HCT116 (cell line): Measurements from ENCODE around the gene FHIT. TPM values are rescaled to one million over a fixed set of nuclear protein-coding genes. Genes with fewer than 3 reads are reported as not detected.

Source experiments
- ATAC-seq: fragments of 200-7000 bp; cut with Tn5 transposase; 2 replicates; pipeline ENCODE4 v1.9.1; 2020; ENCODE audit warnings: mild to moderate bottlenecking, moderate library complexity
- BruUV-seq: library from RNA; stranded (reverse); fragments of 400-500 nt; replicated peaks from 2 replicates; lab custom pipeline; 2021; lab: Mats Ljungman, UMichigan
- CTCF ChIA-PET: fragments of 300-600 bp; sonication (Branson Sonifier 250); formaldehyde crosslinking; loops from one replicate; lab custom pipeline; 2021; ENCODE audit warnings: antibody characterized with exemption; lab: Charles Lee
- POLR2A ChIA-PET: fragments of 300-600, 350-600 bp; sonication (Branson Sonifier 250); formaldehyde crosslinking; loops from one replicate; lab custom pipeline; 2021; ENCODE audit warnings: antibody characterized with exemption; lab: Charles Lee
- RAD21 ChIA-PET, 2 experiments: fragments of 300-600 bp; sonication (Branson Sonifier 250); formaldehyde crosslinking; loops; one replicate each; lab custom pipeline; 2023; ENCODE audit warnings: low total read pairs in 2 of 2; ENCODE audit not compliant: uncharacterized antibody in 2 of 2, unreplicated experiment in 2 of 2, low non-redundant PET in 1 of 2; lab: Charles Lee
- DNase-seq: peaks from one replicate; pipeline ENCODE4 v3.0.0-alpha.2; 2010; ENCODE audit warnings: low read depth, low spot score
- H2AFZ ChIP-seq: fragments of 200-600 bp; shearing (Covaris generic), sonication (generic); 2 replicates; pipeline ENCODE4 v1.6.1; 2017; ENCODE audit warnings: low read depth, mixed run types, mixed read lengths, antibody characterized with exemption, low read length; ENCODE audit not compliant: poor library complexity, severe bottlenecking
- H3K27ac ChIP-seq: 2 replicates; pipeline ENCODE4 v1.5.1; 2012; ENCODE audit warnings: low read depth, low read length
- H3K27me3 ChIP-seq: fragments of 200-600 bp; sonication (generic); 2 replicates; pipeline ENCODE4 v1.6.1; 2016; ENCODE audit warnings: mixed run types, low read length, mixed read lengths; ENCODE audit not compliant: insufficient read depth
- H3K36me3 ChIP-seq, 2 experiments: fragments of 200-500 bp in 1 of 2; fragments of 200-600 bp in 1 of 2; sonication (Bioruptor generic) in 1 of 2; sonication (generic) in 1 of 2; 2 replicates each; pipeline versions ENCODE4 v1.5.1 to v1.6.1; 2014 to 2016; ENCODE audit warnings: low read length in 2 of 2, inconsistent platforms in 1 of 2, mixed read lengths in 1 of 2, mixed run types in 1 of 2; ENCODE audit not compliant: insufficient read depth in 2 of 2, control insufficient read depth in 1 of 2
- H3K4me1 ChIP-seq, 2 experiments: fragments of 200-600 bp in 1 of 2; sonication (generic) in 1 of 2; 2 replicates each; pipeline versions ENCODE4 v1.5.1 to v1.6.1; 2012 to 2017; ENCODE audit warnings: low read length in 2 of 2, inconsistent platforms in 1 of 2, mild to moderate bottlenecking in 1 of 2, mixed read lengths in 1 of 2, mixed run types in 1 of 2, moderate library complexity in 1 of 2; ENCODE audit not compliant: insufficient read depth in 2 of 2, control insufficient read depth in 1 of 2
- H3K4me2 ChIP-seq: fragments of 200-600 bp; sonication (generic); 2 replicates; pipeline ENCODE4 v1.6.1; 2017; ENCODE audit warnings: mixed run types, low read length, mixed read lengths
- H3K4me3 ChIP-seq, 2 experiments: fragments of 200-600 bp in 1 of 2; sonication (generic) in 1 of 2; replicated peaks in 1 of 2; 2 replicates each; pipeline ENCODE4 v1.5.1; 2011 to 2016; ENCODE audit warnings: low read length in 2 of 2, control low read depth in 1 of 2, low read depth in 1 of 2, mild to moderate bottlenecking in 1 of 2, mixed read lengths in 1 of 2, mixed run types in 1 of 2
- H3K79me2 ChIP-seq: fragments of 200-600 bp; sonication (generic); 2 replicates; pipeline ENCODE4 v1.6.1; 2017; ENCODE audit warnings: mild to moderate bottlenecking, mixed run types, low read length, moderate library complexity, mixed read lengths; ENCODE audit not compliant: insufficient read depth
- H3K9ac ChIP-seq: fragments of 200-600 bp; sonication (generic); 2 replicates; pipeline ENCODE4 v1.6.1; 2016; ENCODE audit warnings: low read length, mixed read lengths
- H3K9me2 ChIP-seq: fragments of 200-600 bp; sonication (generic), shearing (Covaris generic); 2 replicates; pipeline ENCODE4 v1.6.1; 2017; ENCODE audit warnings: mixed run types, mild to moderate bottlenecking, moderate library complexity; ENCODE audit not compliant: insufficient read depth
- H3K9me3 ChIP-seq, 2 experiments: fragments of 200-500 bp in 1 of 2; fragments of 200-600 bp in 1 of 2; sonication (Bioruptor generic) in 1 of 2; sonication (generic) in 1 of 2; 2 replicates each; pipeline ENCODE4 v1.6.1; 2014 to 2017; ENCODE audit warnings: low read length in 2 of 2, mixed read lengths in 2 of 2, inconsistent platforms in 1 of 2, low read depth in 1 of 2, mild to moderate bottlenecking in 1 of 2, mixed run types in 1 of 2, moderate library complexity in 1 of 2; ENCODE audit not compliant: control insufficient read depth in 1 of 2, insufficient read depth in 1 of 2
- H4K20me1 ChIP-seq: fragments of 200-600 bp; sonication (generic), shearing (Covaris generic); 2 replicates; pipeline ENCODE4 v1.6.1; 2017; ENCODE audit warnings: mixed run types, mild to moderate bottlenecking, moderate library complexity; ENCODE audit not compliant: insufficient read depth
- ATF3 ChIP-seq: IDR thresholded peaks from 2 replicates; pipeline ENCODE4 v1.6.1; 2012
- CBX3 ChIP-seq: IDR thresholded peaks from 2 replicates; pipeline ENCODE4 v1.6.1; 2012; ENCODE audit warnings: low read depth
- CEBPB ChIP-seq: IDR thresholded peaks from 2 replicates; pipeline ENCODE4 v1.6.1; 2012; ENCODE audit warnings: low read depth
- ELF1 ChIP-seq: IDR thresholded peaks from 2 replicates; pipeline ENCODE4 v1.6.1; 2012; ENCODE audit warnings: low read depth, borderline replicate concordance
- EZH2 ChIP-seq: fragments of 200-600 bp; sonication (generic); IDR thresholded peaks from 2 replicates; pipeline ENCODE4 v1.6.1; 2017; ENCODE audit warnings: antibody characterized with exemption, mixed run types
- EZH2phosphoT487 ChIP-seq: fragments of 200-600 bp; IDR thresholded peaks from 2 replicates; pipeline ENCODE4 v1.6.1; 2018; ENCODE audit warnings: antibody characterized with exemption, borderline replicate concordance
- FOSL1 ChIP-seq: IDR thresholded peaks from 2 replicates; pipeline ENCODE4 v1.6.1; 2012; ENCODE audit warnings: low read depth
- JUND ChIP-seq: IDR thresholded peaks from 2 replicates; pipeline ENCODE4 v1.6.1; 2012
- MAX ChIP-seq: IDR thresholded peaks from 2 replicates; pipeline ENCODE4 v1.6.1; 2012
- RAD21 ChIP-seq: IDR thresholded peaks from 2 replicates; pipeline ENCODE4 v1.6.1; 2012; ENCODE audit warnings: low read depth, mild to moderate bottlenecking
- SP1 ChIP-seq: IDR thresholded peaks from 2 replicates; pipeline ENCODE4 v1.6.1; 2012; ENCODE audit warnings: low read depth
- SRF ChIP-seq: IDR thresholded peaks from 2 replicates; pipeline ENCODE4 v1.6.1; 2012; ENCODE audit warnings: low read depth
- TCF7L2 ChIP-seq: IDR thresholded peaks from 2 replicates; pipeline ENCODE4 v1.7.0; 2011; ENCODE audit warnings: borderline replicate concordance, inconsistent platforms; ENCODE audit not compliant: insufficient read depth, insufficient read length; ENCODE audit errors: extremely low read depth
- ZFX ChIP-seq: fragments of 450-650 bp; IDR thresholded peaks from 2 replicates; pipeline ENCODE4 v1.6.1; 2017
- intact Hi-C: fragments of 100-400 bp; cut with micrococcal nuclease; formaldehyde crosslinking; loops from 2 replicates; pipeline ENCODE4 v1.10.0; 2022
- total RNA-seq: library from RNA; stranded (reverse); gene quantifications from one replicate; pipeline ENCODE4 v1.2.1, GENCODE V29; 2021; ENCODE audit not compliant: unreplicated experiment
- TF ChIP-seq, protein P1 (sequence below): IDR thresholded peaks from 2 replicates; pipeline ENCODE4 v1.6.1; 2011; ENCODE audit warnings: mild to moderate bottlenecking, low read length, moderate library complexity; ENCODE audit not compliant: insufficient replicate concordance; ENCODE audit errors: extremely low read depth
- TF ChIP-seq, protein P2 (sequence below), 3 experiments: fragments of 200-600 bp in 1 of 3; sonication (generic) in 1 of 3; IDR thresholded peaks in 2 of 3; conservative IDR thresholded peaks in 1 of 3; 2 replicates each; pipeline ENCODE4 v1.5.1; 2012 to 2017; ENCODE audit warnings: low read depth in 2 of 3, low read length in 2 of 3, antibody characterized with exemption in 1 of 3, borderline replicate concordance in 1 of 3, control low read depth in 1 of 3, mild to moderate bottlenecking in 1 of 3, mixed read lengths in 1 of 3, mixed run types in 1 of 3, moderate library complexity in 1 of 3; ENCODE audit not compliant: insufficient read depth in 1 of 3
- TF ChIP-seq, protein P3 (sequence below): IDR thresholded peaks from 2 replicates; pipeline ENCODE4 v1.6.1; 2012; ENCODE audit warnings: low read depth

The FHIT gene
- total RNA-seq, 1 experiment from 2014 or later = 20.1 TPM

GRCh38 chr3:60316121-60316797, 935.0 kb downstream of the FHIT start:
- H3K4me1 ChIP-seq = no peaks in the 10 kb centered on the region
- H3K79me2 ChIP-seq = no peaks in the 10 kb centered on the region
- H4K20me1 ChIP-seq = no peaks in the 10 kb centered on the region
- H2AFZ ChIP-seq = no peak overlapping the region
- no peak overlapping the region for H3K4me3 ChIP-seq
- CTCF ChIA-PET = no interaction called here
- no peak for ATAC-seq
- no TSS peak for BruUV-seq
- no peak overlapping the region for H3K9ac ChIP-seq
- H3K9me2 ChIP-seq = no peaks in the 10 kb centered on the region
- H3K27me3 ChIP-seq = no peaks in the 10 kb centered on the region
- no peak for DNase-seq
- intact Hi-C loops = loop anchor here (10.0 kb wide), 1 partner anchor 49 kb away; no protein-coding TSS in a partner anchor
- H3K9me3 ChIP-seq = no peaks in the 10 kb centered on the region
- no peaks in the 10 kb centered on the region for H3K36me3 ChIP-seq
- H3K4me2 ChIP-seq = no peak overlapping the region
- H3K27ac ChIP-seq = no peak overlapping the region
- POLR2A ChIA-PET = no interaction called here
- TF ChIP-seq SP1 (no peak), SRF (no peak), EZH2phosphoT487 (no peak), ZFX (no peak), FOSL1 (no peak), CBX3 (no peak), ATF3 (no peak), RAD21 (no peak), EZH2 (no peak), ELF1 (no peak), CEBPB (no peak), TCF7L2 (no peak), MAX (no peak), JUND (no peak)
- TF ChIP-seq, protein P1, sequence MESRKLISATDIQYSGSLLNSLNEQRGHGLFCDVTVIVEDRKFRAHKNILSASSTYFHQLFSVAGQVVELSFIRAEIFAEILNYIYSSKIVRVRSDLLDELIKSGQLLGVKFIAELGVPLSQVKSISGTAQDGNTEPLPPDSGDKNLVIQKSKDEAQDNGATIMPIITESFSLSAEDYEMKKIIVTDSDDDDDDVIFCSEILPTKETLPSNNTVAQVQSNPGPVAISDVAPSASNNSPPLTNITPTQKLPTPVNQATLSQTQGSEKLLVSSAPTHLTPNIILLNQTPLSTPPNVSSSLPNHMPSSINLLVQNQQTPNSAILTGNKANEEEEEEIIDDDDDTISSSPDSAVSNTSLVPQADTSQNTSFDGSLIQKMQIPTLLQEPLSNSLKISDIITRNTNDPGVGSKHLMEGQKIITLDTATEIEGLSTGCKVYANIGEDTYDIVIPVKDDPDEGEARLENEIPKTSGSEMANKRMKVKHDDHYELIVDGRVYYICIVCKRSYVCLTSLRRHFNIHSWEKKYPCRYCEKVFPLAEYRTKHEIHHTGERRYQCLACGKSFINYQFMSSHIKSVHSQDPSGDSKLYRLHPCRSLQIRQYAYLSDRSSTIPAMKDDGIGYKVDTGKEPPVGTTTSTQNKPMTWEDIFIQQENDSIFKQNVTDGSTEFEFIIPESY = no peak
- TF ChIP-seq, protein P2, sequence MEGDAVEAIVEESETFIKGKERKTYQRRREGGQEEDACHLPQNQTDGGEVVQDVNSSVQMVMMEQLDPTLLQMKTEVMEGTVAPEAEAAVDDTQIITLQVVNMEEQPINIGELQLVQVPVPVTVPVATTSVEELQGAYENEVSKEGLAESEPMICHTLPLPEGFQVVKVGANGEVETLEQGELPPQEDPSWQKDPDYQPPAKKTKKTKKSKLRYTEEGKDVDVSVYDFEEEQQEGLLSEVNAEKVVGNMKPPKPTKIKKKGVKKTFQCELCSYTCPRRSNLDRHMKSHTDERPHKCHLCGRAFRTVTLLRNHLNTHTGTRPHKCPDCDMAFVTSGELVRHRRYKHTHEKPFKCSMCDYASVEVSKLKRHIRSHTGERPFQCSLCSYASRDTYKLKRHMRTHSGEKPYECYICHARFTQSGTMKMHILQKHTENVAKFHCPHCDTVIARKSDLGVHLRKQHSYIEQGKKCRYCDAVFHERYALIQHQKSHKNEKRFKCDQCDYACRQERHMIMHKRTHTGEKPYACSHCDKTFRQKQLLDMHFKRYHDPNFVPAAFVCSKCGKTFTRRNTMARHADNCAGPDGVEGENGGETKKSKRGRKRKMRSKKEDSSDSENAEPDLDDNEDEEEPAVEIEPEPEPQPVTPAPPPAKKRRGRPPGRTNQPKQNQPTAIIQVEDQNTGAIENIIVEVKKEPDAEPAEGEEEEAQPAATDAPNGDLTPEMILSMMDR (IDR thresholded peaks at IDR 0.05 in 2 of 3, conservative IDR thresholded peaks at IDR 0.05 in 1 of 3; ENCODE audit: borderline replicate concordance in 1 of 3, insufficient read depth in 1 of 3, low read depth in 2 of 3, low read length in 2 of 3) = no peak
- TF ChIP-seq, protein P3, sequence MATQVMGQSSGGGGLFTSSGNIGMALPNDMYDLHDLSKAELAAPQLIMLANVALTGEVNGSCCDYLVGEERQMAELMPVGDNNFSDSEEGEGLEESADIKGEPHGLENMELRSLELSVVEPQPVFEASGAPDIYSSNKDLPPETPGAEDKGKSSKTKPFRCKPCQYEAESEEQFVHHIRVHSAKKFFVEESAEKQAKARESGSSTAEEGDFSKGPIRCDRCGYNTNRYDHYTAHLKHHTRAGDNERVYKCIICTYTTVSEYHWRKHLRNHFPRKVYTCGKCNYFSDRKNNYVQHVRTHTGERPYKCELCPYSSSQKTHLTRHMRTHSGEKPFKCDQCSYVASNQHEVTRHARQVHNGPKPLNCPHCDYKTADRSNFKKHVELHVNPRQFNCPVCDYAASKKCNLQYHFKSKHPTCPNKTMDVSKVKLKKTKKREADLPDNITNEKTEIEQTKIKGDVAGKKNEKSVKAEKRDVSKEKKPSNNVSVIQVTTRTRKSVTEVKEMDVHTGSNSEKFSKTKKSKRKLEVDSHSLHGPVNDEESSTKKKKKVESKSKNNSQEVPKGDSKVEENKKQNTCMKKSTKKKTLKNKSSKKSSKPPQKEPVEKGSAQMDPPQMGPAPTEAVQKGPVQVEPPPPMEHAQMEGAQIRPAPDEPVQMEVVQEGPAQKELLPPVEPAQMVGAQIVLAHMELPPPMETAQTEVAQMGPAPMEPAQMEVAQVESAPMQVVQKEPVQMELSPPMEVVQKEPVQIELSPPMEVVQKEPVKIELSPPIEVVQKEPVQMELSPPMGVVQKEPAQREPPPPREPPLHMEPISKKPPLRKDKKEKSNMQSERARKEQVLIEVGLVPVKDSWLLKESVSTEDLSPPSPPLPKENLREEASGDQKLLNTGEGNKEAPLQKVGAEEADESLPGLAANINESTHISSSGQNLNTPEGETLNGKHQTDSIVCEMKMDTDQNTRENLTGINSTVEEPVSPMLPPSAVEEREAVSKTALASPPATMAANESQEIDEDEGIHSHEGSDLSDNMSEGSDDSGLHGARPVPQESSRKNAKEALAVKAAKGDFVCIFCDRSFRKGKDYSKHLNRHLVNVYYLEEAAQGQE = no peak
- RAD21 ChIA-PET = no interaction called here
